HG02870 (cell line): Measurements from ENCODE around the gene MALRD1.

ENCODE experiments used
- ATAC-seq: cut with Tn5 transposase; IDR thresholded peaks from one replicate; pipeline ENCODE4 v1.9.1; 2021; ENCODE audit warnings: mild to moderate bottlenecking, moderate library complexity; ENCODE audit not compliant: unreplicated experiment

MALRD1 gene

DNA sequence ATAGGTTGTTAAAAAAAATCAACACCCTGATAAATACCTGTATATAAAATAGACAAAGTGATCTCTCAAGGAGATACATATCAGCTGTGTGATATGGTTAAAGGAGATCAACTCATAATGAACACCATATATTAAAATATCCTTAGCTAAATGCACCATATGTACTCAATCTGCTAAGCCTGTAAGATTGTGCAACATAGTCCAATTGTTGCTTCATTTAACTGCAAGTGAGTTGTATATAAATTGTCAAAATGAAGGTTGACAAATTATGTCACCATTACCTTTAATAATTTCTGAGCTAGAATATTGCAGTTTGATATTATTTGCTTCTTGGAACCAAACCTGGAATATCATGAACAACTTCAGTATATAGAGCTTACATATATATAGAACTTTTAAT is 283.7 kb downstream of the MALRD1 start:
- ATAC-seq: no peak

DNA sequence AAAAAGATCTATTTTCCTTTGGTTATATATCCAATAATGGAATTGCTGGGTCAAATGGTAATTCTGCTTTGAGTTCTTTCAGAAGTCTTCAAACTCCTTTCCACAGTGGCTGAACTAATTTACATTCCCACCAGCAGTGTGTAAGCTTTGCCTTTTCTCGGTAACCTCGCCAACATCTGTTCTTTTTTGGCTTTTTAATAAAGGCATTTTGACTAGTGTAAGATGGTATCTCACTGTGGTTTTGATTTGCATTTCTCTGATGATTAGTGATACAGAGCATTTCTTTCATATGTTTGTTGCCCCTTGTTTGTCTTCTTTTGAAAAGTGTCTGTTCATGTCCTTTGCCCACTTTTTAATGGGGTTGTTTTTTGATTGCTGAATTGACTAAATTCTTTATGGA is 285.0 kb downstream of the MALRD1 start:
- no peak for ATAC-seq

DNA sequence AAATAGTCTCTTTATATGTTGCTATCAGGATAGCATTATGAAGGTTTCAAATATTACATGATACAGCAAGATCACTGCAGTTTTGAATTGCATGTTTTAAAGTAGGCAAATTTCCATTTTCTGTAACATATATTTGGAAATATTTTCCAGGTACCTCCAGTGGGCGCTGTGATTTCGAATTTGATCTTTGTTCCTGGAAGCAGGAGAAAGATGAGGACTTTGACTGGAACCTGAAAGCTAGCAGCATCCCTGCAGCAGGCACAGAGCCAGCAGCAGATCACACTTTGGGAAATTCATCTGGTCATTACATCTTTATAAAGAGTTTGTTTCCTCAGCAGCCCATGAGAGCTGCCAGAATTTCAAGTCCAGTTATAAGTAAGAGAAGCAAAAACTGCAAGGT is 299.0 kb downstream of the MALRD1 start:
- ATAC-seq: no peak

DNA sequence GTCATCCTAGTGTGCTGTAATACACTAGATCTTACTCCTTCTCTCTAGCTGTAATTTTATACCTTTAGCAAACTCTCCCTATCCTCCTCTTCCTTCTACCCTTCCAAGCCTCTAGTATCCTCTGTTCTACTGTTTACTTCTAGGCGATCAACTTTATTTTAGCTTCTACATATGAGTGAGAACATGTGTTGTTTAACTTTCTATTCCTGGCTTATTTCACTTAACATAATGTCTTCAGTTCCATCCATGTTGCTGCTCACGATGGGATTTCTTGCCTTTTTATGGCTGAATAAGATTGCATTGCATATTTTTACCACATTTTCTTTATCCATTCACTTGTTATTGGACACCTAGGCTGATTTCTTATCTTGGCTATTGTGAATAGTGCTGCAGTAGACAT is 318.6 kb downstream of the MALRD1 start:
- ATAC-seq: no peak

DNA sequence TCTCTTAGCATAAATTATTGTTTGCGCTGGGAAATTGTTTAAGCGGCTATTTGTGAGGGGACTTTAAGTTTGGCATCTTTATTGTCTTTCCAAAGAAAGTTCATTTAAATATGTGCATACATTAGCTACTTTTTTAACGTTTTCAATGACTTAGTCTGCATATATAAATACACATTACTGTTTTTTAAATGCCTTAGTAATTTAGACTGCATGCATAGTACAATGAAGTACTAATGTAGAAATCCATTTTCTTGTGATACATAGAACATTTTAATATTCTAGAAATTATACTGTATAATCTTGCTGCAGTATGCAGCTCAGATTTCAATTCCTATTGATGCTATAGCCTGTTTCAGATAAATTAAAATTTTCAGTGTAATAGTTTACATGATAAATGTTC is 325.4 kb downstream of the MALRD1 start:
- no peak for ATAC-seq

DNA sequence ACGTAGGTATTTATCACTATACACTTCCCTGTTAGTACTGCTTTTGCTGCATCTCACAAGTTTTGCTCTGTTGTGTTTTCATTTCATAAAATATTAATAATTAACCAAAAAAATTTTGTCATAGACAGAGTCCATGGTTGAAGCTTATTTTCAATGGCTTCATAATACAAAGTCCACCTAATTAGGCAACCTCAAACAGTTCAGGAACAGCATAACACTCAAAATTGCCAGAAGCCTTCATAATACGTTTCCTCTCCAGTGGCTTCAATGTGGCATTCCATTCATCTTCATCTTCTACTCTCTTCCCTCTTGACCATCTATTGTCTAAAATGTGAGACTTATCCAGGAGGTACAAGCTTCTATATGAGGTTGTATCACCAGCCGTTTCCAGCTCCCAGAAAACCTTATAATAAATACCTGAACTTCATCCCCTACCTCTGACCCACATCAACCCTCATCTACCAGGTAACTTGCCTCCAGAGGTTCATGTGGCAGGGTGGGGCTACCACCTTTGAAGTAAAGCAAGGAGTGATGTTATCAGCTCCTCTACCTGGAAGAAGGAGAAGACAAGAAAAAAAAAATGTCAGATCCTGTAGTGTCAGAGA is 337.3 kb downstream of the MALRD1 start:
- ATAC-seq: no peak

DNA sequence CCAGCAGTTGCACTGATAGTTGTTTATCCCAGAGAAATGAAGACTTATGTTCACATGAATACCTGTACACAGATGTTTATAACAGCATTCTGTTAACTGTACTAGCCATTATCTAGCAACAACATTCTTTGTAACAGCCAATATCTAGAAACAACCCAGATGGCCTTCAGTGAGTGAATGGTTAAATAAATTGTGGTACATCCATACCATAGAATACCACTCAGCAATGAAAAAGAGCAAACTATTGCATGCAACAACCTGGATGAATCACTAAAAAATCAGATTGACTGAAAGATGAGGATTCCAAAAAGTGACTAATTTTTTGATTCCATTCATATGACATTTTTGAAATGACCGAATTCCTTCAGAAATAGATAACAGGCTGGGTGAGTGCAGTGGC is 360.3 kb downstream of the MALRD1 start:
- ATAC-seq: no peak

DNA sequence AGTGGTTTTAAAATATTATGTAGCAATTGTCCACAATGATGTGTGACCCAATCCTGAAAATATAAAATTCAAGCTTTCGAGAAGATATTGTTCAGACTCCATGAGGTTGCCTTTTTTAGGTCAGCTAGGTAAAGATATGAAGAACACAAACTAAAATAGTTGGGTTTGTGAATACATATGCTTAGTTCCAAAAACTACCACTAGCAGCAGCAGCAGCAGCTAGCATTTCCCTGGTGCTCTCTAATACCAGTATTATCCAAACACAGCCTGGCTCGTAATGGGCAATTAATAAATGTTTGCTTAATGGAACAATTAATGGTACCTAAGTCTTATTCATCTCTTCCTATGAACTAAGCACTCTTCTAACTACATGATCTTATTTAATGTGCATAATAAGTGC is 362.5 kb downstream of the MALRD1 start:
- ATAC-seq: no peak

DNA sequence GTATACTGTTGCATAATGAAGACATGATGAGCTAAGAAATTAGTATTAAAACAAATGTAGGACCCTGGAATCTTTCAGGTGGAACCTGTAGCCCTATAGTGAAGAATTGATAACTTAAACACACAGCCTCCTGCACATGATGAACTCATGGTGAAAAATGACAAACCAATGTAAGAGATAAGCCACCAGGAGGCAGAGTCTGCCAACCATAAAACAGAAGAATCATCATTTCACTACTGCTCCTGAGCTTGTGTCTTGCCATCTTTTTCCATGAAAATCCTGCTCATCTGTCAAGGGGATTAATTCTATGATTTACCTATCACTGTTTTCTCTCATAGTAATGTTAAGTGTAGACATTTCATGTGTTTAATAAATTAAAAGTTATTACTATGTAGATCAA is 363.9 kb downstream of the MALRD1 start:
- no peak for ATAC-seq

DNA sequence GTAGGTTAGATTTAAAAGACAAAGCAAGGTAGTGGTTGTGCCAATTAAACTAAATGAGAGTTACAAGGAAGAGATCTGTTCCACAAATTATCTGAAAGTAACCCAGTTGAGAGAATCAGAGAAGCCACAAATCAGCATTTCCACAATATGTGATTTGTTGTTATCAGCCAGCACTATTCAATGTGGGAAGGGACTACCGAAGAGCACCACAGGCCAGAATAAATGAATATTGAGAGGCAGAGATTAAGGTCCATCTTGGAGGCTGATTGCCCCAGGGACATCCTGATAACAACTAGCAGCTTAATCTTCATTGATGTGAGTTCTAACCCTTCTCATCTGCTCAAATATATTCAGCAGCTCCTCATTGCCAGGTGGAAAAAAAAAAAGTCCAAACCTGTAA is 367.6 kb downstream of the MALRD1 start:
- ATAC-seq: no peak

DNA sequence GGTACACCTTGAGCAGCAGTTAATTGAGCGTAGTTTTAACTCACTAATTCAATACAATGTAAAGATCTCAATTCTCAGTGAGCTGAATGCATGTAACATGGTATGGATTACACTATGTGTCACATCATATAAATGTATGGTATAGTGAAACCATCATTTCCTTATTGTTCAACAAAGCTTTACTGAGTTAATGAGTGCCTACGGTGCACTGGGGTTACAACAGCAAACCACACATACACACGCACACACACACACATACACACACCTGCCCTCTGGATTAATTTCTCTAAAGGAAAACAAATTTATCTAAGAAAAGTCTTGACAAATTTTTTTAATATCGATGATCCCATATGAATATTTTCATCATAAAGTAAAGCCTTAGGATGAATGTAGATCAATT is 369.1 kb downstream of the MALRD1 start:
- ATAC-seq: no peak

DNA sequence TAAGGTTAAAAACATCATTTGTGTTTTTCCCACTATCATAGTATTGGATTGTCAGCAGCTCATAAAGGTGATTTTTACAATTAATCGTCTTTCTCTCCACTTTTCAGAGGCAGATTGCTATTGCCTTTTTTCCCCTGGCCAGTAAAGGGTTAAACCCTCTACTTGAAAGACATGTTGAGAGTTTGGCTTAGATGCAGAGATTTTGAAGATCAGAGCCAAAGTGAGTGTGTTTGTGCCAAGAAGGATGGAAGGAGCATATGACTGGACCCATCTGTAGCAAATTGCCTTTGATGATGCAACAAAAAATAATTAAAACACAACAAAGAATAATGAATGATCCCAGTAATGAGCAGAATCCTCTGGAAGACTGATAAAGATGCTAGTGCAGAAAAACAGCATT is 373.1 kb downstream of the MALRD1 start:
- ATAC-seq: no peak

DNA sequence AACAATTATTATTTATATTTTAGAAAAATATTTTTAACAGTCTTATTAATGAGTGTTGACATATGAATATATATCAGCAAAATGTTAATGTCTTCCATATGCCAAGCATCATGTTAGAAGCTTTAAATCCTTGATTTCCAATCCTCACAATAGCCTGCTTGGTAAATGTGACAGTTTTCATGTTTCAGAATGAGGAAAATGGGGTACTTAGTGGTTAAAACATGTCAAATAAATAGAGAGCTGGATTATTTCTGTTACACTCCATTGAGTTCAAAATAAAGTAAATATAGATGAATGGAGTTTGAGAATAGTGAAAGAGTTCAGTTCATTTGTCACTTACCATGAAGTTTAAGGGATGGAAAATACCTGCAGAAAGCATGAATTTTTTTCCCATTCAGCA is 377.4 kb downstream of the MALRD1 start:
- no peak for ATAC-seq

DNA sequence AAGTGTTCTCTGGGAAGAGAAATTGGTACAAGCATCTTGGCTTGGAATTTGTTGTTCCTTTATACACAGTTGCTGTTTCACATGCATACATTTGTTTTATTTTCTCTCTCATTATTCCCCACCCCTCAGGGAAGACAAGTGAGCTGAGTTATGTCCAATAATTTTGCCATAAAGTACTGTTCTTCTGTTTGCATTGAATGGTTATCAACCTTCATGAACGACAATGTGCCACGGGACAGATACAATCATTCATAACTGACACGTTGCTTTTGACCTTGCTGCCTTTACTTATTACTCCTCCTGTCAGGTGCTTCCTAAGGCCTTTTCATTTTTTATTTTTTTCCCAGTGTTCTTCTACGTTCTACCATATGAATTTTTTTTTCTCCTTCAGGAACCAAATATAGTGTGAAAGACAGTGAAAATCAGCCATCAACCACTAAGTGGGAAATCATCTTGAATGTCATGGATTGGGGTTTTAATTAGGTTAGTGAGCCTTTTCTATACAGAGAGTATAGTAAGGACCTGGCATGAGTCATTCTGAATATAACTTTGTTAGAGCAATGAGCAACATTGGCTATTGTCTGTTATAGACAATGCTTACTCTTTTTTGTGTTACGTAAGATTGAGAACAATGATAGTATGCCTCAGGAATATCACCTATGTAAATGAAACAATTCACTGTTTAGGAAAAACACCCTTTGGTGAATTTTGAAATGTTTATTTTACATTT is 383.2 kb downstream of the MALRD1 start:
- ATAC-seq: no peak

DNA sequence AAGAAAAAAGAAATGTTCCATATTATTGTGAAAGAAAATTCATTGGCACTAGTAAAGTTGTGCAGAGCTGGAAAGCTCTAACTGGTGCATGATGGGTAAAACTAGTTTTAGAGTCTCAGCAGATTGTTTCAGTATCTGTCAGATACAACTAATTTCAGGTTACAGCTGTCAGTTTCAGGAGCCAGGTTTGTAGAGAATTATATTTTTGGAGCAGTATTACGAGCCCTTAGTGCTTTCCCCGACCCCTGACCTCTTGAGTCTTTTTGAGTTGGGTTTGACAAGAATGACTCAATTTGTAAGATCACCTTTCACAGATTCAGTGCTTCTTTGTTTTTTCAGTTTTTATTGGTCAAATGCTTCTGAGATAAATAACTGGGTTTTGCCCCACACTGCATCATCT is 401.3 kb downstream of the MALRD1 start:
- ATAC-seq: no peak

DNA sequence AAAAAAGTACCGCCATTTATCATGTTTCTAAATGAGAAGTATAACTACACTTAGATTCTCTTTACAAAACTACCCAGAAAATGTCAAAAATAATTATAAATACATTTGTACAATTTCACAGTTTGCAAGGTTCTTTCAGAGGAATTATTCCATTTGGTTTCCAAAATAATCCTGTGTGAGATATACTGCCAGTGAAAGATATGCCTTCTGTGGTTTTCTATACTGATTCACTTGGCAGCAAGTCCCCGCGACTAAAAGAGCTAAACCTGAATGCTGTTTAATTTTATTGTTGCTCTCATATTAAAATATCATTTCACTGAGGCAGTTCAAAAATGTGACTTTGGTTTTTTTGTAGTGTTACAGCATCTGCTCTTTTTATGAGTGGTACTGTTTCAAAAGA is 402.8 kb downstream of the MALRD1 start:
- no peak for ATAC-seq

DNA sequence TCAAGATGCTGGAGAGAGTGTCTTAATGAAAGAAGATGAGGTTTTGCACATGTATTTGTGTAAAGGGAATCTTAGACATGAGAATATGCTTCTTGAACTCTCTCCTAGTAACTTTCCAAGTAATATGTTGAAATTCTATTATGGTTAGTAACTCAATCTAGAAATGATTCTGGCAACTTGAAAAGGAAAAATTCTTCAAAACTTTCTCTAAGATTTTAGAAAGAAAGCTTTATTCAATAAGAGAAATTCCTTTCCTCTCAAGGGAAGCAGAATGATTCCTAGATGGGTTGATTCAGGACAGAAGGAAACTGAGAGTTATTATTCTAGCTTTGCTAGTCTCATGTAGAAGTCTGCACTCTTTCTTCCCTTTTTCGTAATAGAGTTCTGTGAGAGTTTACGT is 403.3 kb downstream of the MALRD1 start:
- no peak for ATAC-seq

DNA sequence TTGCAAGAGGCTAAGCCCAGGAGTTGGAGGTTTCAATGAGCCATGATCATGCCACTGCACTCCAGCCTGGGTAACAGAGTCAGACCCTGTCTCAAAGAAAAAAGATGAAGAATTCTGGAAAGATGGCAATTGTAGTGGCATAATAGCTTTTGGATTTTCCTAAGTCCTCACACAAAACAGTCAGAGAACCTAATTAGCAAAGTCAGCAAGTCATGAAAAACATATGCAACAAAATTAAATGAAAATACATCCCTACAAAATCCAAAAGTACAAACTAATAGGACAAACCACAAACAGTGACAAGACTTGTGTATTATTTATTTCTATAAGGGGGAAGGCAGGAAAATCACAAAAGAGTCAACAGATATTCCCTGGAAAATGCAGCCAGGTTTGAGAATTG is 405.4 kb downstream of the MALRD1 start:
- no peak for ATAC-seq

DNA sequence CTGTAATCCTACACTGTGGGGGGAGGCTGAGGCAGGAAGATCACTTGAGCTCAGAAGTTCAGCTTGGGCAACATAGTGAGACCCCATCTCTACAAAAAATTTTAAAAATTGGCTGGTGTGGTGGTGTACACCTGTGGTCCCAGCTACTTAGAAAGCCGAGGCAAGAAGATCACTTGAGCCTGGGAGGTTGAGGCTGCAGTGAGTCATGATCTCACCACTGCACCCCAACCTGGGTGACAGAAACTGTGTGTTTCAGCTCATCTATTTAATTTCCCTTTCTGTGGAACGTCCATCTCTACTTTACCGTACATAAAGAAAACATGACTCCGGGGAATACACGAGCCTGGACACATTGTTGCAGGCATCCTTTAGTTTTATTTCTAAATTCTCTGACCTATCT is 413.0 kb downstream of the MALRD1 start:
- no peak for ATAC-seq

DNA sequence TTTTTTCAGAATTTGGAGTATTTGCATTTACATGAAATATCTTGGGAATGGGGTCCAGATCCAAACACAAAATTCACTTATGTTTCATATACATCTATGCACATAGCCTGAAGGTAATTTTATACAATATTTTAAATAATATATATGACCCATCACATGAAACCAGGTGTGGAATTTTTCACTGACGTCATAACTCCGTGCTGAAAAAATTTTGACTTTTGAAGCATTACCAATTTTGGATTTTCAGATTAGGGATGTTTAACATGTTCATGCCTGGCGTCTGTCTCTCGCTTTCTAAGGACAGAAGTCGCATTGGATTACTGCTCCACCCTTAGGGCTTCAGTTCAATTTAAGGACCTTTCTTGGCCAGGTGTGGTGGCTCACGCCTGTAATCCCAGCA is 418.1 kb downstream of the MALRD1 start:
- ATAC-seq: no peak

DNA sequence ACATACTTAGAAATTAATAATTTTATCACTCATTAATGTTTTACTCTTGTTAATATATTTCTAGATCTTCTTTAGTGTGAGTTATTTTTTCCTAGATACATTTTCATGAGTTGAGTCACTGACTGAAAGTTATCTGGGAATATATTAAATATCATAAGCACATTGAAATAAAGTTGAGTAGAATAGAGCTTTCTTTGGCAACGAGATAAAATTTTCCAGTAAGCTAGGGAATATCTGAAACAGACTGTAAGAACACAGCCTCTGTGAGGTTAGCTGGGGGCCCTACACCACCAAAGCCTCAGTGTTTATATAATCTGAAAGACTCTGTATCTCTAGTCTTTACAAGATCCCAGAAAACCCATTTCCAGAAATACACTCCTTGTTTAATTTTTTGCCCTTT is 419.8 kb downstream of the MALRD1 start:
- ATAC-seq: no peak

DNA sequence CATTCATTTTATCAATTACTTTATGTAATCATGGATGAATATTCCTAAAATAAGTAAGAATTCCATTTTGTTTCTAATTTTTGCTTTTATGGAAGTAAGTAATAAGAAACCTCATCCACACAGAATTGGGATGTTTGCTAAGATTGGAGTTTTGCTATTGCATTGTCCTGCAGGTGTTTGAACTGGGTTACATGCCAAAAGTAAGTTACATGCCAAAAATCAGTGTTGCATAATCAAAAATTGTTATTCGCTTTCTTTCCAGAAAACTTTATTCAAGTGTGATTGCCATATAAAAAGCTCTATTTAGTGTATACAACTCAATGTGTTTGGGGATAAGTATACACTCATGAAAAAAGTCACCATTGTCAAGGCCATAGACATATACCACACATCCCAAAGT is 420.9 kb downstream of the MALRD1 start:
- no peak for ATAC-seq

DNA sequence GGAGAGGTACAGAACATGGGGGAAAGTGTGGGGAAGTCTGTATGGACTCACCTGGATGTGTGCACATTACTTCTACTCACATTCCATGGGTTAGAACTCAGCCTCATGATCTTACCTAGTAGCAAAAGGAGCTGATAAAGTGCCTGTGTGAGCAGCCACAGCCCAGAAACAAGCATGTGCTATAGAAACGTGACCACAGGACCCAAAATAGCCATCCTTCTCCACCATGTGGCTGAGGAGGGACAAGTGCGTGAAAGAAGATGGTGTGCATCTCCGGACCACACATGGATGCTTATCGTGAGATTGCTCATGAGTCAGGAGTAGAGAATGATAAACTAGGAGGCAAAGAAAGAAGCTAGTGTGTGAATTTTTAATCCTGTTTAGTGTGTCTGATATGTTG is 431.3 kb downstream of the MALRD1 start:
- no peak for ATAC-seq
